SIG-M5 treated with dmso at 0.1 percent for 504 hours (cell line): ENCODE measurements around the gene CCNB3.
"Not testable (repeated sequence)": the region's sequence is repeated elsewhere in the genome, so short reads cannot be mapped to it uniquely, and the experiment has no call there.

ENCODE experiments used
- DNase-seq: peaks from one replicate; lab custom pipeline; 2025; ENCODE audit not compliant: unreplicated experiment; lab: John Stamatoyannopoulos, UW

The CCNB3 gene

GRCh38 chrX:50204364-50204899 is at the start of gene CCNB3:
Gene CCNB3 (plus strand): TSS chrX:50204765. CDS start chrX:50285164, 80,399 bp downstream.
- peak; percentile 57 for DNase-seq

GRCh38 chrX:50157545-50158135 is 46.9 kb upstream of the CCNB3 start:
- DNase-seq: no peak

GRCh38 chrX:50158593-50158992 is 46.0 kb upstream of the CCNB3 start:
- no peak for DNase-seq

GRCh38 chrX:50161127-50161526 is 43.4 kb upstream of the CCNB3 start:
- no peak for DNase-seq

- DNase-seq: no peak
These were observed 38.8 kb upstream of the CCNB3 start for GRCh38 chrX:50165727-50166126.

- no peak for DNase-seq
These were observed 37.2 kb upstream of the CCNB3 start for GRCh38 chrX:50167366-50167765.

GRCh38 chrX:50168241-50168687 is 36.3 kb upstream of the CCNB3 start:
- no peak for DNase-seq

GRCh38 chrX:50169717-50170116 is 34.8 kb upstream of the CCNB3 start:
- no peak for DNase-seq

GRCh38 chrX:50180073-50180940 is 24.3 kb upstream of the CCNB3 start:
- no peak for DNase-seq

GRCh38 chrX:50183891-50184290 is 20.7 kb upstream of the CCNB3 start:
- no peak for DNase-seq

GRCh38 chrX:50188859-50189600 is 15.5 kb upstream of the CCNB3 start:
- DNase-seq: no peak

- no peak for DNase-seq
These were observed 6.2 kb upstream of the CCNB3 start for GRCh38 chrX:50198348-50198747.

- no peak for DNase-seq
These were observed 3.7 kb upstream of the CCNB3 start, which contains the start of gene AKAP4 for GRCh38 chrX:50200907-50201306. Gene AKAP4 (minus strand): TSS chrX:50201007. CDS start chrX:50200889, 118 bp downstream.

- DNase-seq: no peak
These were observed 2.0 kb upstream of the CCNB3 start for GRCh38 chrX:50202539-50202938.

- DNase-seq: no peak
These were observed 2.2 kb downstream of the CCNB3 start for GRCh38 chrX:50206753-50207152.

- peak; percentile 4 for DNase-seq
These were observed 6.9 kb downstream of the CCNB3 start for GRCh38 chrX:50211510-50211909.

- DNase-seq: no peak
These were observed 76.7 kb downstream of the CCNB3 start for GRCh38 chrX:50281253-50281652.

- no peak for DNase-seq
These were observed 122.7 kb downstream of the CCNB3 start for GRCh38 chrX:50327235-50327634.

- not testable (repeated sequence) for DNase-seq
These were observed 128.1 kb downstream of the CCNB3 start for GRCh38 chrX:50332668-50333067.

- DNase-seq: no peak
These were observed 128.7 kb downstream of the CCNB3 start for GRCh38 chrX:50333308-50333707.

- no peak for DNase-seq
These were observed 139.4 kb downstream of the CCNB3 start for GRCh38 chrX:50343917-50344316.
